Neural cell (in vitro differentiated cells): ENCODE data around the gene TCP11. TPM values are rescaled to one million over a fixed set of nuclear protein-coding genes. Genes with fewer than 3 reads are reported as not detected.

Experiments
- H2AFZ ChIP-seq: fragments of 200-600, 300-800 bp; sonication (generic), shearing (Covaris generic); 2 replicates; pipeline ENCODE4 v1.6.0; 2014; ENCODE audit warnings: low read depth, mild to moderate bottlenecking, antibody characterized with exemption, low read length, moderate library complexity
- H3F3A ChIP-seq: fragments of 200-600 bp; shearing (Covaris generic); 2 replicates; pipeline ENCODE4 v1.6.1; 2016; ENCODE audit warnings: mild to moderate bottlenecking, moderate library complexity, mixed read lengths, antibody characterized with exemption, low read length; ENCODE audit not compliant: insufficient read depth, poor library complexity, severe bottlenecking
- H3K27ac ChIP-seq: fragments of 200-600, 300-800 bp; sonication (generic), shearing (Covaris generic); 2 replicates; pipeline ENCODE4 v1.5.1; 2014; ENCODE audit warnings: mild to moderate bottlenecking, low read length, moderate library complexity
- H3K27me3 ChIP-seq: fragments of 300-800, 200-600 bp; sonication (generic), shearing (Covaris generic); 2 replicates; pipeline ENCODE4 v1.6.0; 2014; ENCODE audit warnings: mild to moderate bottlenecking, low read depth, low read length, moderate library complexity; ENCODE audit not compliant: insufficient read depth
- H3K36me3 ChIP-seq: fragments of 300-800, 200-600 bp; sonication (generic), shearing (Covaris generic); 2 replicates; pipeline ENCODE4 v1.5.1; 2014; ENCODE audit warnings: mild to moderate bottlenecking, antibody characterized with exemption, low read length, moderate library complexity; ENCODE audit not compliant: insufficient read depth
- H3K4me2 ChIP-seq: fragments of 300-800, 200-600 bp; sonication (generic), shearing (Covaris generic); 2 replicates; pipeline ENCODE4 v1.6.0; 2014; ENCODE audit warnings: mild to moderate bottlenecking, low read length
- H3K4me3 ChIP-seq: fragments of 300-800, 200-600 bp; sonication (generic), shearing (Covaris generic); 2 replicates; pipeline ENCODE4 v1.5.1; 2014; ENCODE audit warnings: mild to moderate bottlenecking, low read length, moderate library complexity
- H3K79me2 ChIP-seq: fragments of 200-600 bp; shearing (Covaris generic); replicated peaks from 2 replicates; pipeline ENCODE4 v1.6.0; 2014; ENCODE audit warnings: mild to moderate bottlenecking, low read length, moderate library complexity; ENCODE audit not compliant: insufficient read depth
- H3K9ac ChIP-seq: fragments of 300-800, 200-600 bp; sonication (generic), shearing (Covaris generic); 2 replicates; pipeline ENCODE4 v1.6.1; 2016; ENCODE audit warnings: mild to moderate bottlenecking, low read length, mixed read lengths
- H3K9me2 ChIP-seq: fragments of 200-600 bp; shearing (Covaris generic); 2 replicates; pipeline ENCODE4 v1.6.1; 2016; ENCODE audit warnings: mild to moderate bottlenecking, low read length, mixed read lengths; ENCODE audit not compliant: insufficient read depth
- H3K9me3 ChIP-seq: fragments of 200-600, 300-800 bp; sonication (generic), shearing (Covaris generic); 2 replicates; pipeline ENCODE4 v1.6.1; 2016; ENCODE audit warnings: mild to moderate bottlenecking, mixed run types, low read length, moderate library complexity, mixed read lengths
- H4K20me1 ChIP-seq: fragments of 200-600 bp; shearing (Covaris generic); 2 replicates; pipeline ENCODE4 v1.6.1; 2016; ENCODE audit warnings: mild to moderate bottlenecking, mixed run types; ENCODE audit not compliant: insufficient read depth
- CTCF ChIP-seq: fragments of 450-650 bp; IDR thresholded peaks from 2 replicates; pipeline ENCODE4 v1.5.1; 2014; ENCODE audit warnings: antibody characterized with exemption, mild to moderate bottlenecking, moderate library complexity; ENCODE audit not compliant: poor library complexity, severe bottlenecking
- EP300 ChIP-seq: fragments of 450-650 bp; conservative IDR thresholded peaks from 2 replicates; pipeline ENCODE4 v1.6.1; 2014; ENCODE audit warnings: antibody characterized with exemption, mild to moderate bottlenecking, moderate library complexity; ENCODE audit not compliant: poor library complexity, severe bottlenecking
- EZH2 ChIP-seq: fragments of 200-600, 300-800 bp; shearing (Covaris generic), sonication (generic); IDR thresholded peaks from 2 replicates; pipeline ENCODE4 v1.6.1; 2014; ENCODE audit warnings: antibody characterized with exemption, low read length, borderline replicate concordance, mild to moderate bottlenecking; ENCODE audit not compliant: insufficient read depth, poor library complexity, severe bottlenecking
- MXI1 ChIP-seq: fragments of 450-650 bp; conservative IDR thresholded peaks from 2 replicates; pipeline ENCODE4 v1.6.1; 2014; ENCODE audit warnings: antibody characterized with exemption, mild to moderate bottlenecking; ENCODE audit not compliant: poor library complexity, severe bottlenecking
- POLR2AphosphoS5 ChIP-seq: IDR thresholded peaks from 2 replicates; pipeline ENCODE4 v1.6.1; 2012
- RAD21 ChIP-seq: fragments of 450-650 bp; conservative IDR thresholded peaks from 2 replicates; pipeline ENCODE4 v1.6.1; 2014; ENCODE audit warnings: antibody characterized with exemption, mild to moderate bottlenecking, moderate library complexity
- REST ChIP-seq: IDR thresholded peaks from 2 replicates; pipeline ENCODE4 v1.6.1; 2012; ENCODE audit warnings: borderline replicate concordance
- SMC3 ChIP-seq: fragments of 450-650 bp; conservative IDR thresholded peaks from 2 replicates; pipeline ENCODE4 v1.6.1; 2014; ENCODE audit warnings: antibody characterized with exemption, mild to moderate bottlenecking, moderate library complexity; ENCODE audit not compliant: poor library complexity
- TAF1 ChIP-seq: IDR thresholded peaks from 2 replicates; pipeline ENCODE4 v1.6.1; 2012; ENCODE audit warnings: low read depth
- polyA plus RNA-seq: library from polyadenylated mRNA; depleted of rRNA; stranded (reverse); fragments of >200 nt; gene quantifications from 2 replicates; pipeline ENCODE4 v1.2.3, GENCODE V29; 2014

Gene TCP11
- polyA plus RNA-seq, 1 donor from 2014 or later = not detected

GRCh38 chr6:35136185-35136584 is 5.0 kb downstream of the TCP11 start:
- Histone ChIP-seq H3K4me2 (no peak overlapping the region), H3K27me3 (no peaks in the 10 kb centered on the region), H3K27ac (no peak overlapping the region), H3K9ac (no peak overlapping the region), H2AFZ (no peak overlapping the region), H3K9me3 (no peaks in the 10 kb centered on the region), H3F3A (no peaks in the 10 kb centered on the region), H3K4me3 (no peak overlapping the region), H4K20me1 (no peaks in the 10 kb centered on the region), H3K36me3 (no peaks in the 10 kb centered on the region), H3K9me2 (no peaks in the 10 kb centered on the region), H3K79me2 (no peaks in the 10 kb centered on the region)
- no peak for TF ChIP-seq TAF1
- no peak for TF ChIP-seq MXI1
- TF ChIP-seq CTCF = no peak
- TF ChIP-seq REST = no peak
- TF ChIP-seq EP300 = no peak
- TF ChIP-seq RAD21 = no peak
- TF ChIP-seq EZH2 = no peak
- no peak for TF ChIP-seq POLR2AphosphoS5
- no peak for TF ChIP-seq SMC3

GRCh38 chr6:35128496-35128895 is 12.6 kb downstream of the TCP11 start:
- Histone ChIP-seq H3F3A (no peaks in the 10 kb centered on the region), H4K20me1 (no peaks in the 10 kb centered on the region), H3K9me3 (no peaks in the 10 kb centered on the region), H3K9me2 (no peaks in the 10 kb centered on the region), H3K9ac (no peak overlapping the region), H3K4me2 (no peak overlapping the region), H3K27me3 (no peaks in the 10 kb centered on the region), H3K79me2 (no peaks in the 10 kb centered on the region), H3K36me3 (no peaks in the 10 kb centered on the region), H3K27ac (no peak overlapping the region), H3K4me3 (no peak overlapping the region), H2AFZ (no peak overlapping the region)
- TF ChIP-seq RAD21 (no peak), POLR2AphosphoS5 (no peak), EZH2 (no peak), CTCF (no peak), TAF1 (no peak), EP300 (no peak)
